ENCODE data around the gene SLC4A2. TPM values are rescaled to one million over a fixed set of nuclear protein-coding genes. Genes with fewer than 3 reads are reported as not detected.

Gene SLC4A2
- total RNA-seq, 3 donors from 2014 or later (not counting 1 experiment from before 2014, with no cell fraction given): 60.4 to 87.3 (median 66.1) TPM

- peaks cover 31% of the 10 kb centered on the region for H3K36me3 ChIP-seq (ENCODE audit: control insufficient read depth, insufficient read depth, low read length)
- H3K27ac ChIP-seq (ENCODE audit: low read length): no peak overlapping the region
- H3K27me3 ChIP-seq (ENCODE audit: control insufficient read depth, insufficient read depth, low read length): no peaks in the 10 kb centered on the region
- intact Hi-C loops (cut with micrococcal nuclease): no loop called here
- peaks cover 31% of the 10 kb centered on the region for H3K4me1 ChIP-seq (ENCODE audit: control insufficient read depth, insufficient read depth, low read length)
- Mint-ChIP-seq H3K4me1 (peaks cover 12 to 35% of the 10 kb centered on the region in 2 donors), H3K9me3 (no peaks in the 10 kb centered on the region), H3K27me3 (ENCODE audit: low read depth in 2 of 2) (no peaks in the 10 kb centered on the region), H3K27ac (peak overlapping the region; percentile 34 to 45), H3K36me3 (no peaks in the 10 kb centered on the region), H3K4me3 (peak overlapping the region; percentile 73)
- DNase-seq (no peak), ATAC-seq (no peak)
- H3K9me3 ChIP-seq (ENCODE audit: control insufficient read depth, insufficient read depth, low read length): no peaks in the 10 kb centered on the region
- no peak for TF ChIP-seq CTCF (IDR thresholded peaks at IDR 0.05)
- WGBS (ENCODE audit: insufficient coverage): 78% methylated on average over 22 of the region's 22 CpGs
- no peak overlapping the region for H3K4me3 ChIP-seq (ENCODE audit: low read length)
These were observed 19.0 kb downstream of the SLC4A2 start for GRCh38 chr7:151078233-151079040.

- Histone ChIP-seq H3K36me3 (ENCODE audit: control insufficient read depth, insufficient read depth, low read length) (peaks cover 23% of the 10 kb centered on the region), H3K4me3 (ENCODE audit: low read length) (no peak overlapping the region), H3K27me3 (ENCODE audit: control insufficient read depth, insufficient read depth, low read length) (no peaks in the 10 kb centered on the region), H3K27ac (ENCODE audit: low read length) (no peak overlapping the region), H3K9me3 (ENCODE audit: control insufficient read depth, insufficient read depth, low read length) (no peaks in the 10 kb centered on the region), H3K4me1 (ENCODE audit: control insufficient read depth, insufficient read depth, low read length) (peaks cover 38% of the 10 kb centered on the region)
- ATAC-seq (no peak), DNase-seq (no peak)
- peak overlapping the region in 1 of 2 donors; percentile 98 for H3K27ac Mint-ChIP-seq
- WGBS (ENCODE audit: insufficient coverage): 93% methylated on average over 26 of the region's 27 CpGs
- peak overlapping the region; percentile 89 for H3K4me3 Mint-ChIP-seq
- no peak for TF ChIP-seq CTCF (IDR thresholded peaks at IDR 0.05)
- no peaks in the 10 kb centered on the region for H3K9me3 Mint-ChIP-seq
- peaks cover 19 to 39% of the 10 kb centered on the region in 2 donors for H3K4me1 Mint-ChIP-seq
- no peaks in the 10 kb centered on the region for H3K27me3 Mint-ChIP-seq (ENCODE audit: low read depth in 2 of 2)
- H3K36me3 Mint-ChIP-seq: no peaks in the 10 kb centered on the region
- intact Hi-C loops (cut with micrococcal nuclease): no loop called here
These were observed 20.0 kb downstream of the SLC4A2 start for GRCh38 chr7:151079199-151079910.

GRCh38 chr7:151080067-151080521, 20.7 kb downstream of the SLC4A2 start:
- Histone ChIP-seq H3K4me1 (ENCODE audit: control insufficient read depth, insufficient read depth, low read length) (peaks cover 38% of the 10 kb centered on the region), H3K27me3 (ENCODE audit: control insufficient read depth, insufficient read depth, low read length) (no peaks in the 10 kb centered on the region)

More at GRCh38 chr7:151080067-151080521, 20.7 kb downstream of the SLC4A2 start:
- peak overlapping the region; percentile 78 for H3K4me3 ChIP-seq (ENCODE audit: low read length)
- peak overlapping the region; percentile 89 for H3K4me3 Mint-ChIP-seq
- WGBS (ENCODE audit: insufficient coverage): 2% methylated on average over 31 of the region's 31 CpGs
- intact Hi-C loops (cut with micrococcal nuclease): loop anchor here (1.0 to 5.0 kb wide), 3 partner anchors 22 to 262 kb away; partner anchors contain the start of genes ABCB8 and NUB1
- TF ChIP-seq CTCF (IDR thresholded peaks at IDR 0.05): no peak
- no peaks in the 10 kb centered on the region for H3K36me3 Mint-ChIP-seq
- peaks cover 16% of the 10 kb centered on the region for H3K36me3 ChIP-seq (ENCODE audit: control insufficient read depth, insufficient read depth, low read length)
- no peaks in the 10 kb centered on the region for H3K27me3 Mint-ChIP-seq (ENCODE audit: low read depth in 2 of 2)
- DNase-seq (peak in 1 of 2 donors; percentile 34), ATAC-seq (peak in 2 of 3 donors; percentile 1)
- peak overlapping the region; percentile 78 for H3K27ac ChIP-seq (ENCODE audit: low read length)
- no peaks in the 10 kb centered on the region for H3K9me3 ChIP-seq (ENCODE audit: control insufficient read depth, insufficient read depth, low read length)
- H3K4me1 Mint-ChIP-seq: peaks cover 25 to 46% of the 10 kb centered on the region in 2 donors
- H3K27ac Mint-ChIP-seq: peak overlapping the region; percentile 50 to 98
- no peaks in the 10 kb centered on the region for H3K9me3 Mint-ChIP-seq
